Measurements from ENCODE around the gene ZNF236.

- TF ChIP-seq POLR2AphosphoS5 (IDR thresholded peaks at IDR 0.05) (no peak), CTCF (IDR thresholded peaks at IDR 0.05) (no peak)
Measured at GRCh38 chr18:76995896-76996295, 173.5 kb downstream of the ZNF236 start.
